Activated CD8-positive, alpha-beta memory T cell treated with anti-CD3 and anti-CD28 coated beads for 48 hours (primary cell): ENCODE results near the gene ISX.

Source experiments
- DNase-seq, 3 experiments: peaks; one replicate each; pipeline ENCODE4 v3.0.0-alpha.2; 2020; ENCODE audit warnings: low read depth in 2 of 3, low spot score in 2 of 3

Gene ISX

DNA sequence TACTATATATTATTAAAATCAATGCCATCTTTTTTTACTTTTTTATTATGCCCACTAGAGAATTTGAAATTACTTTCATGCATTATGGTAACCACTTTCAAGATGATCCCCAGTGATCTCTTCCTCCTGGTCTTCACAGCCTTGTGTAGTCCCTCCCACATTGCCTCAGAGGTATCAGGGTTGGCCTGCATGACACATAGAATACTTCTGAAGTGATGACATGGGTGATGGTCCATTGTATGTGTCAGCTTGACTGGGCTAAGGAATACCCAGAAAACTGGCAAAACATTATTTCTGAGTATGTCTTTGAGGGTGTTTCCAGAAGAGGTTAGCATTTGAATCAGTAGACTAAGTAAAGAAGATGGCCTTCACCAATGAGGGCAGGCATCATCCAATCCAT, 14.2 kb upstream of the ISX start:
- DNase-seq, result no peak

DNA sequence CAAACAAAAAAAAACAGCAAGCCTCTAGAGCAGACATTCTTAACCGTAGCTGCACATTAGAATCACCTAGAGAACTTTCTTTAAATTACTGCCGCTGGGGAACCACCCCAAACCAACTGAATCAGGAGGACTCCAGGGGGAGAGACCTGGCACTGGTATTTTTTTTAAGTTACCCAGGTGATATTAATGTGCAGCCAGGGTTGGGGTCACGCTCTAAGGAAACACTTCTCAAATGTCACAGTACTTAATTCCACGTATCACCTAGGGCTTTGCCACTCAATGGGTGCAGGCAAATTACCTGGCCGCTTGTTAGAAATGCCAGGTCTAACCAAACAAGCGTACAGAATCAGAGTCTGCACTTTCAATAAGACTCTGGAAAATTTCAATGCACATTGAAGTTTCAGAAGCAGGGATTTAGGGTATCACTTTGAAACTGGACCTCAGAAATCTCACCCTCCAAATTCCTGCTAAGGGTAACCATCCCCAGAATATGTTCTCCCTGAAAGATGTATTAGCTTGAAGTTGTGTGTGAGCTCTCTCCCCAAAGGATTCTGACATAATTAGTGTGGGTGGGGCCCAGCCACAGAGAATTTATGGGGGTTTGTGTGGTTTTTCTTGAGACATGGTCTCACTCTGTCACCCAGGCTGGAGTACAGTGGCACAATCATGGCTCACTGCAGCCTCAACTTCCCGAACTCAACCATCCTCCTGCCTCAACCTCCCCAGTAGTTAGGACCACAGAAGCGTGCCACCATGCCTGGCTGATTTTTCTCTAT, 12.7 kb upstream of the ISX start:
- no peak for DNase-seq

DNA sequence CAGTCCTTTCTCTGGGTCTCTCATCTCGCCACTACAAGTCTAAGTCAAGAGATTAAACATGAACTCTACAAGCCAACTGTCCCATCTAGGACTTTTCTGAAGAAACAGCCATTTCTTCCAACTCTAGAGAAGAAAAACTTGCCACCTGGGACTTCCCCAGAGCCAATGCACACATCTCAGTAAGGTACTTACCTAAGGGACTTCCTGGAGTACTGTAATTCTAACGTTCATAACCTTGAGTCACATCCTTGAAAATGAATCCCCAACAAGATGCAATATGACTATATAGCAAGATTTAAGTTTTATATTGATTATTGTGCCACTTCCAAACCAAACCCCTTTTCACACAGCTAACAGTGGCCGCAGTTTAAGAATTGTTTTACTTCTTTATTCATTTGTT, 11.9 kb upstream of the ISX start:
- DNase-seq, result no peak

DNA sequence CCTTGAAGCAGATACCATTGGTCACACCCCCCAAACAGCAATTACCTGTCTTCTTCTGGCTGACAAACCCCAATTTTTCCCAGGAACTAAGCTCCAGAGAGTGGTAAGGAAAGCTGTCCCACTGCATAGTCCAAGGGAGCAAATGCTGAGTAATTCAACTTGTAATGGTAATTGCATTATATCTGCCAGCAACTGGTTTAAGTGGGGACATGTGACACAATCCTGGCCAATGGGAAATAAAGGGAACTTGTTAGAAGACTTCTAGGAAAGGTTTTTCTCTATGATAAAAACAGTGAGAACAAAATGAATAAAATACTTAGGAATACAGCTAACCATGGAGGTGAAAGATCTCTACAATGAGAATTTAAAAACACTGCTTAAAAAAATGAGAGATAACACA, 9.5 kb upstream of the ISX start:
- no peak for DNase-seq

DNA sequence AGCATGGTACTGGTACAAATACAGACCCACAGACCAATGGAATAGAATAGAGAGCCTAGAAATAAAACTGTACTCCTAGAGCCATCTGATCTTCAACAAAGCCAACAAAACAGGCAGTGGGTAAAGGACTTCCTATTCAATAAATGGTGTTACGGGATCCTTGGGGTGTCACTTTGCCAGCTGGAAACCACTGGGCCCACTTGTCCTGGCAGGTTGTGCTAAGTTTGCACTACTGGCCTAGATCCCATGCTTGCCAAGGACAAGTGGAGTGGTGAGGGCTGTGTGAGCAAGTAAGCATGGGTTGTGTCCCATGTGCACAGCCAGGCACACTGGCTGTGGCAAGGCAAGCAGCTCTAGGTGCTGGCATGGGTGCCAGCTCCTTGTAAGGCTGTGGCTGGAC, 8.8 kb upstream of the ISX start:
- no peak for DNase-seq

DNA sequence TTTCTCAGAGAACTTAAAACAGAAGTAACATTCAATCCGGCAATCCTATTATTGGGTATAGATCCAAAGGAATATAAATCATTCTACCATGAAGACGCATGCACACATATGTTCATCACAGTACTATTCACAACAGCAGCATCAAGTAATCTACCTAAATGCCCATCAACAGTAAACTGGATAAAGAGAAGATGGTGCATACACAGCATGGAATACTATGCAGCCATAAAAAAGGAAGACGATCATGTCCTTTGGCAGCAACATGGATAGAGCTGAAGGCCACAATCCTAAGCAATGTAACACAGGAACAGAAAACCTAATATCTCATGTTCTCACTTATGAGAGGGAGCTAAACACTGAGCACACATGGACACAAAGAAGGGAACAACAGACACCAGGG, 6.3 kb upstream of the ISX start:
- DNase-seq, result no peak

DNA sequence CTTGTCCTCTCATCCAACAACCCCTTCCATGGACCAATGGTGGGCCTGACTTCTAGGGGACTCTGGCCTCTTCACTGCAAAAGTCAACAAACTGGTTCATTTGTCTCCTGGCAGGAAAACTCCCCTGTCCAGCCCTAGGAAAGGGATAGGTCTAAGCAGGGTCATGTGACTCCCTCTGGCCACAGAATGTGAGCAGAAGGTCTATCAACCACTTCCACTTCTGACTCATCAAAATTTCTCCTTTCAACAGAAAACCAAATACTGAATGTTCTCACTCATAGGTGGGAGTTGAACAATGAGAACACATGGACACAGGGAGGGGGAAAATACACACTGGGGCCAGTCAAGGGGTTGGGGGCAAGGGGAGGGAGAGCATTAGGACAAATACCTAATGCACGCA, 1.3 kb upstream of the ISX start:
- no peak for DNase-seq

DNA sequence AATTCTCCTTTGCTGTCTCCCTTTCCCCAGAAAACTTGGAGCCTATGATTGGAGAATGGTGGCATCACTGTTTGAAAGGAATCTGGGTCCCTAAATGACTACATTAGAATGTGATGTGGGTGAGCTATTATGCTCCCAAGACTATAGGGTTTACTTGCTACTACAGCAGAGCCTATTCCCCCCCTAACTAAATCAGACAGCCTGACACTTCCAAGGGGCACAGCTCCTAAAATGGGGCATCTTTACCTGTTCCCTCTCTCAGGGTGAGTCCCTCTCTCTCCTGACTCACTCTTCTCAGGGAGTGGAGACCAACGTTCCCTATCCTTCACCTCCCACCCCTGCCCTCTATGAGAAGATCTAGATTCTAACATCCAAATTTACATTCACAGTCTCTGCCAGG, 775 bp upstream of the ISX start:
- no peak for DNase-seq

DNA sequence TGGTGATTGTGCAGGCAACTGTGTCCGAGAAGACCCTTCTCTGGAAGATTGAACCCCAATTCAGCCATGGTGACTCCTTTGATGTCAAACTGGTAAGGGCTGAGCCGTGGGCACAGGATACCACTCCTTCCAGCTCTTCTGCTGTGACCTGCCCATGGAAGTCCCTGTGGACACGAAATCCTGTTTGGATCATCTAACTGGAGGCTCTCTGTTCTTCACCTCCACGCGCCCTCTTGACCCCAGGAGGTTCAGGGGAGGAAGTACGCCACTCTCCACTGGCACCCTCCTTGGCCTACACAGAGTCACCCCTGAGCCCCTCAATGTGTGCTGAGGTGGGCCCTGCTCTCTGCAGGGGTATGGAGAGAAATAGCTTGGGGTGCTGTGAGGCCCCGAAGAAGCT, 810 bp downstream of the ISX start:
- no peak for DNase-seq

DNA sequence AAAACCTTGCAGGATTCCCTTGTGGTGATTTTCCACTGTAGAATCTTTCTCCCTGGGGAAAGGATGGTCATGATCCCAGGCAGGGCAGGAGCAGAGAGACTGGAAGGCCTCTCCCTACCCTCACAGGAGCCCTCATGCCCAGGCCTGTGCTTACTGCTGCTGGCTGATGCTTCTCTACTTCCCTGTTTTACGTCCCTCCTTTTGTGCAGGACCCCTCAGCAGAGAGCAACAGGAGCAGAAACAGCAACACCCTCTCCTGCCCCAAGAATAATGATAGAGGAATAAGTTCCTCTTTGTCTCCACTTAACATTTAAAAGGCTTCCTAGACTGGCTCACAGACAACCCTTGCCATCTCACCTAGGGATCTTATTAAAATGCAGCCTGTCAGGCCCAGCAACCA, 3.6 kb downstream of the ISX start:
- no peak for DNase-seq

DNA sequence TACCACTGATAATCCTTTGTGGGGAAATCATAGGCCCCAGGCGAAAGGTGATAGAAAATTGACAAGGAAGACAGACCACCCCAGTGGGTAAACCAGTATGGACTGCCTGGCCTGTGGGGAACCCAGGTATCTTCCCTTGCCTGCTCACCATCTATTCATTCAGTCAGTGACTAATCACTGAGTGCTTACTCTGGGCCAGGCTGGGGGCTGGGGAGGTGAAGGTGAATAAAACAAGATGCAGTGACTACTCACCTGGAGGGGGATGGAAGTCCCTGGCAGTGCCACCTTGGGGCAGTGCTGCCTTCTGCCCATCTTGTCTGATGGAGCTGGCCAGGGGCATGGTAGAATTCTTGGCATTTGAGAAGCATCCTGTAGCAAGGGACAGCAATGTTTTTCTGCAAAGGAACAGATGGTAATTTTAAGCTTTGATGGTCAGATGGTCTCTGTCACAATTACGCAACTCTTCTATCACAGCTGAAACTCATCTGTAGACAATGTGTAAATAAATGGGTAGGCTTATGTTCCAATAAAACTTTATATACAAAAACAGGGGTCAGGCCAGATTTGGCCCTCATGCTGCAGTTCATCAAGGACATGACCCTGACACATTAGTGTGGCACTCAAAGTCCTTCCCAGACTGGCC, 4.6 kb downstream of the ISX start:
- no peak for DNase-seq

DNA sequence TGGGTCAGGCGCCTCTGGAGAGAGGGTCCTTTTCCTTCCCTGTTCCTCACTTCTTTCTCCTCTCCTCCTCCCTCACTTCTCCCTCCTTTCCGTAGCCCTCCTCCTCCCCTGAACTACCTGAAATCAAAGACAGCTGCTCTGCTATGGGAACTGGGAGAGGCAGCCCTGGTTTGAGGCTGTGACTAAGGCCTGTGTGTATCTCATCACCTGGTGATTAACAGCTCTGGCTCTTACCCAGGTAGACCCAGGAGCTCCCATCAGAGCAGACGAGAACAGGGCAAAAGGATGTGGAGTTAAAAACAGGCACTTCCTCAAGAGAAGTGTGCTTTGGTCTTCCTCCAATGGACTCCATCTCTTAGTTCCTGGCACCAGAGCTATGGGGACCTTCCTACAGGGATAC, 5.8 kb downstream of the ISX start:
- DNase-seq, result no peak

DNA sequence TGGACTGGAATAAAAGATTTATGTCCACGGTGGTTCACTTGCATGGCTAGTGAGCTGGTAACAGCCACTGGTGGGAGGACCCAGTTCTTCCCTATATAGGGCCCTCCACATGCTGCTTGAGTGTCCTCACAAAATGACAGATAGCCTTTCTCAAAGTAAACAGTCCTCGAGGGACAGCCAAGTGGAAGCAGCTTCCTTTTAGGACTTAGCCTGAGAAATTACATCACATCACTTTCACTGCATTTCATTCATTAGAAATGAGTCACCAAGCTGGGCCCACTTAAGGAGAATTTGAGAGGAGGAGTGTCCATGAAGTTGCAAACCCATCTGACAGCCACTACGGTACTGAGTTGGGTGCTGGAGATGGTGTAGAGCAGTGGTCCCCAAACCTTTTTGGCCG, 7.0 kb downstream of the ISX start:
- no peak for DNase-seq

DNA sequence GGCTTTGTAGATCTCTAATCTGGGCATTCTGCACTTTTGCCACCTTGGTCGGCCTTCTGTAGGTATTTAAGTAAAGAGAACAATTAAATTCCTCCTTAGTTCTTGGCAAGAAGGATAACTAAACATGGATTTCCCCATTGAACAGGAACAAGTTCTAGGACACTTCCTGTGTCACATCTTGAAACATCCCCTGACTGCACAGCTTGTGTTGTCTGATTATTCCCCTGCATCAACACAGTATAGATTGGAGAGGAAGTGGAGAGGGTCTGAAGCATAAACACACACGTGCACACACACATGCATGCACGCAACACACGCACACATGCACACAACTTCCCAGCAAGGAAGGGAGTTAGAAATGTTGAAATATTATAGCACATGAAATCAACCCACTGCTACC, 8.6 kb downstream of the ISX start:
- DNase-seq, result no peak

DNA sequence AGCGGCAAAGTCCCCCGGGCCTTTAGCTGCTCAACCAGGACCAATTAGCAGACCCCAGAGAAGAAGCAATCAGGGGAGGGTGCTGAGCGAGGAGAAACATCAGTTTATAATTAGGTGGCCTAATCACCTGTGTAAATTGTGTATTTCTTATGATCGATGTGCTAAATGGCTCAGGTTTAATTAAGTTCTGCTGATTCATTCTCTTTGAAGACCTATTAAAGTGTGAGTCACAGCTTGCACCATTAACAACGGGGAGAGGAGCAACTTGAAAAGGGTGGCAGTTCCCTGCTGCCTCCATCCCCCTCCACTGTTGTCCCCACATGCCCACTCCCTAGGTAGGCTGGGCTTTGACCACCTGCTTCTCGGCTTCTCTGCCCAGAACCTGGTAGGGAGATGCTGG, 10.7 kb downstream of the ISX start:
- no peak for DNase-seq

DNA sequence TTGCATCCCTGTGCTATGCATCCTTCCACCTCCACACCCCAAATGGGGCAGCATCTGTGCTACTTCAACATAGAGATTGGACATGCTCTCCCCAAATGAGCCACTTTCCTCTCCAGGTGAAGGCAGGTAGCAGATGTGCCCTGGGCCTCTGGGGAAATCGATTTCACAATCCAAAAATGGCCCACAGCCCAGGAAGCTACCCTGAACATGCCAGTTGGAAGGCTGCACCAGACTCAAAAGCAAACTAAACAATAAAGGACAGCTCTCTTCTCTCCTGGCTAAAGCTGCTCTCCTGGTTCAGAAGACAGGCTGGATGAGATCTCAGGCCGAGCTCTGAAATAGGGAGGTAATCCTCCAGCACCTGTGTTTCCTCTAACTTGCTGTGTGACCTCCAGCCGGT, 19.7 kb downstream of the ISX start:
- DNase-seq, result no peak

DNA sequence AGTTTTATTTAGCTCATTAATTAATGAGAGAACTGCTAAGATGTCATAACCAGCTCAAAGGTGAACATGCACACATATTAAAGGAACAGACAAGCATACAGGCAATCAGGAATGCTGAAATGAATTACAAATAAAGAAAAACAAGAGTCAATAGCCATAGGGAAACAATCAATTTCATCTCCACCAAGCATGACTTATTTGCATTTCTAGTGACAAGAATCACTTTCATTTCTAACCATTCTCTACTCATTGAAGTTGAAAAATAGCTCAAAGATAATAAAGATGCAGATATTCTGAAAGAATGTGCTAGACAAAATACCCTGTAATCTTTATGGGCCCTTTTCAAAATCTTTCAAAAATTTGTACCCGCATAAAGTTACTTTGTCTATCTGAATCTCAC, 23.2 kb downstream of the ISX start:
- no peak for DNase-seq

DNA sequence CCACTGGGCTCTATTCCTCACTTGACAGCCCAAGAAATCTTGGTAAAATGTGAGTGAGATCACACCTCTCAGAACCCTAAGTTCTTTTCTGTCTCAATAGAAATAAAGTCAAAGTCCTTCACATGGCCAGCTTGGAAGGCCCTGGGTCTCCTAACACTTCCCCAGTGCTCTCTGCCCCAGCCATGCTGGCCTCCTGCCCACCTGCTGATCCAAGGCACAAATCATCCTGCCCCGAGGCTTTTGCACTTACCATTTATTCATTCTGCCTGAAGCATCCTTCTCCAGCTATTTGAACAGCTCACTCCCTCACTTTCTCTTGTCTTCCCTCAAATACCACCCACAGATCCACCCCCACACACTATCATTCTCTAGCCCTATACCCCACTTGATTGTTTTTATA, 26.4 kb downstream of the ISX start:
- no peak for DNase-seq

DNA sequence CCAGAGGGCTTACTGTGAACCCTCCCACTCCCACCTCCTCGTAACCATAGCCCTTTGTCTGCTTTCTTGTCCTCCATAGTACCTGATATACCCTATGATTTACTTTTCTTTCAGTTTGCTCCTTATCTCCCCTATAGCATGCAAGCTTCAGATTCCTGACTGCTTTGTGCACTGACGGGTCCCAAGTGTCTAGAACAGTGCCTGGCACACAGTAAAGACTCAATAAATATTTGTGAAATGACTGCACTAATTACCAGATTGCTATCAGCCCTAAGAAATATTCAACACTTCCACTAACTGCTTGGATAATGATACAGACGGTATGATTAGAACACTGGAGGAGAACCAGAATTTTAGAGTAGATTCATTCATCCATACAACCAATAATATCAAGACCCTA, 33.0 kb downstream of the ISX start:
- DNase-seq, result no peak

DNA sequence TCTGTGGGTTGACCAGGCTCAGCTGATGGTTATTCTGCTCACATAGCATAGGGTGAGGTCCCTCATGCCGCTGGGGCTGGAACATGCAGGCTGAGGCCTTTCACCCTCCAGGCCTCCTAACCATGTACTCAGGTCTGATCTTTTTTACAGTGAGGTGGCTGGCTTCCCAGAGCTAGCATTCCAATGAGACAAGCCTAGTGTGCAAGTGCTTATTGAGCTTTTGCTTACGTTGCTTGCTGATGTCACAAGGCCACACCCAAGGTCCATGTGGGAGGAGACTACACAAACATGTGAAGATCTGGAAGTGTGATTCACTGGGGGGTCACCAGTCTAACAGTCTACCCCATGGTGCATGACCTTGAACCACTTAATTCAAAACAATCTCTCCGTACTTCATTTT, 33.9 kb downstream of the ISX start:
- no peak for DNase-seq

DNA sequence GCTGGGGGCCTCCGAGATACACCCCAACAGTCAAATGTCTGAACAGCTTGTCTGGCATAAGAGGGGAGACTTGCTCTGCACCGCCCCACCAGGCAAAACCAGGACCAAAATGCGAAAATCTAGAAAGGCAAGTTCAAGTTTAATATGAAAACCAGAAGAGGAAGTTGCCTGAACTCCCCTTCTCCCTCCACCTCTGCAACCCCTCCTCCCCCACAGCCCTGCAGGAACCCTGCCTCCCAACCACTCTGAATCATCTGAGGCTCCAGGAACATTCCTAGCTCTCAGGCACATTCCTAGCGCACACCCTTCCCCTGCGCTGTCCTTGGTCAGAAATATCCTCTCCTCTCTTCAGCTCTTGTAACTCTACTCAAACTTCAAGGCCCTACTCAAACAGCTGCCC, 36.7 kb downstream of the ISX start:
- DNase-seq, result no peak

DNA sequence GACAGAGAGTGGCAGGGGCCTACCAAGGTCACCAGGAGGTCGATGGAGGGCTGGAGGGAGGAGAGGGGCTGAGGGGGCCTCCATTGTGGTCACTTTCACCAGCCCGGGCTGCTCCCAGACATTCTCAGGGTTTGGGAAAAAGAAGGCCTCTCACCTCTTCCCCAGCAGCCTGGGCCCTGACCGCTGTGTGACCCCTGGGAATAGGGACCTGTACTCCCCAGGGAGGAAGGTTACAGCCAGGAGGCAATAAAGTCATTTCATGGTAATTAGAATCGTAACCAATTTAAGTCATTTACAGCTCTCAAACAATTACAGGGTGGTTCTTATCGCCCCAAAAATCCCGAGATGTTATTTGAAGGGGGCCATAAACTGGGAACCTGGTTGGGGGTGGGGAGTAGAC, 37.8 kb downstream of the ISX start:
- DNase-seq, result no peak

DNA sequence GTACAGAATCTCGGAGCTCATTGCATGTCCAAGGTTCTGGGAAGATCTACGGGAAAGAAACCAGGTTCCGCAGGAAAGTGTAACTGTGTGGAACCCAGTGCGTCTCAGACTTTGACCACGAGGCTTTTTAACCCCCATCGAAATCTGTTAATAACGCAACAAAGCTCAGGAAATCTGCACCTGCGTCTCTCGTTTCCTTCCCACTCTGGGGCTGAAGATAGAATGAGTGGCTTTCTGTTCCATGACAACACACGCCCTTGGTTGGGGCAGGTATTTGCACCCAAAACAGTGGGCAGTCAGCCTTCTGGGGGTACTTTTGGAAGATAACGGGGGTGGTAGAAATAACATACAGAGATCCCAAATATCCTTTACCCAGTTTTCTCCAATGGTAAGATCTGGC, 38.5 kb downstream of the ISX start:
- DNase-seq, result no peak
